ENCODE data around the gene RACGAP1.

- no peak for TF ChIP-seq ISL1 (CRISPR knock-in tag; IDR thresholded peaks at IDR 0.05)
- TF ChIP-seq CSDC2 (CRISPR knock-in tag; IDR thresholded peaks at IDR 0.05) = no peak
- no peak for TF ChIP-seq ZNF8 (CRISPR knock-in tag; IDR thresholded peaks at IDR 0.05)
- TF ChIP-seq ESRRG (CRISPR knock-in tag; IDR thresholded peaks at IDR 0.05) = no peak
- TF ChIP-seq ZFP3 (CRISPR knock-in tag; IDR thresholded peaks at IDR 0.05) = no peak
- TF ChIP-seq POU6F1 (CRISPR knock-in tag; IDR thresholded peaks at IDR 0.05; ENCODE audit: borderline replicate concordance, low read depth) = no peak
- no peak for TF ChIP-seq TOX (CRISPR knock-in tag; IDR thresholded peaks at IDR 0.05; ENCODE audit: borderline replicate concordance)
- no peak for TF ChIP-seq TCF4 (CRISPR knock-in tag; IDR thresholded peaks at IDR 0.05; ENCODE audit: borderline replicate concordance)
- TF ChIP-seq PATZ1 (CRISPR knock-in tag; IDR thresholded peaks at IDR 0.05; ENCODE audit: borderline replicate concordance) = no peak
- TF ChIP-seq CSRNP3 (CRISPR knock-in tag; IDR thresholded peaks at IDR 0.05) = no peak
These were observed 64.7 kb downstream of the RACGAP1 start for GRCh38 chr12:49960474-49961110.
